SK-N-SH (cell line): ENCODE data around the gene ITGA6. TPM values are rescaled to one million over a fixed set of nuclear protein-coding genes. Genes with fewer than 3 reads are reported as not detected.

Experiments used
- CTCF ChIA-PET: fragments of 300-600, 350-600 bp; formaldehyde crosslinking; extraction: SDS; loops from one replicate; lab custom pipeline; 2021; lab: Yijun Ruan, JAX
- POLR2A ChIA-PET: fragments of 350-600 bp; sonication (Branson Sonifier 250); formaldehyde crosslinking; extraction: SDS; loops from one replicate; lab custom pipeline; 2020; ENCODE audit warnings: antibody characterized with exemption, inconsistent platforms; lab: Yijun Ruan, JAX
- DNase-seq: peaks from one replicate; pipeline ENCODE4 v3.0.0; 2012
- H2AFZ ChIP-seq: fragments of 200-600 bp; sonication (generic); 2 replicates; pipeline ENCODE4 v1.8.1; 2016; ENCODE audit warnings: antibody characterized with exemption, mild to moderate bottlenecking, low read depth
- H3F3A ChIP-seq: fragments of 200-600 bp; sonication (generic); replicated peaks from 2 replicates; pipeline ENCODE3; 2016; ENCODE audit warnings: antibody characterized with exemption, mild to moderate bottlenecking; ENCODE audit not compliant: insufficient read depth
- H3K27ac ChIP-seq, 2 experiments: fragments of 200-500 bp in 1 of 2; fragments of 200-600 bp in 1 of 2; sonication (Bioruptor generic) in 1 of 2; sonication (generic), shearing (Covaris generic) in 1 of 2; 2 replicates each; pipeline versions ENCODE4 v1.5.1 to v1.6.1; 2014 to 2016; ENCODE audit warnings: low read depth in 2 of 2, inconsistent platforms in 1 of 2, low read length in 1 of 2, mild to moderate bottlenecking in 1 of 2, mixed read lengths in 1 of 2
- H3K27me3 ChIP-seq: fragments of 200-600 bp; sonication (generic), shearing (Covaris generic); 2 replicates; pipeline ENCODE4 v1.6.1; 2016; ENCODE audit warnings: mixed run types; ENCODE audit not compliant: insufficient read depth
- H3K36me3 ChIP-seq, 2 experiments: fragments of 200-500 bp in 1 of 2; fragments of 200-600 bp in 1 of 2; sonication (Bioruptor generic) in 1 of 2; sonication (generic) in 1 of 2; replicated peaks in 1 of 2; 2 replicates each; pipeline versions ENCODE3 to v1.5.1; 2014 to 2016; ENCODE audit warnings: low read length in 1 of 2, mild to moderate bottlenecking in 1 of 2; ENCODE audit not compliant: insufficient read depth in 2 of 2, control insufficient read depth in 1 of 2
- H3K4me1 ChIP-seq, 2 experiments: fragments of 200-500 bp in 1 of 2; fragments of 200-600 bp in 1 of 2; sonication (Bioruptor generic) in 1 of 2; sonication (generic), shearing (Covaris generic) in 1 of 2; 2 replicates each; pipeline versions ENCODE4 v1.5.1 to v1.6.1; 2014 to 2016; ENCODE audit warnings: low read depth in 1 of 2, low read length in 1 of 2, mixed run types in 1 of 2; ENCODE audit not compliant: insufficient read depth in 2 of 2, control insufficient read depth in 1 of 2
- H3K4me2 ChIP-seq: fragments of 200-600 bp; sonication (generic), shearing (Covaris generic); 2 replicates; pipeline ENCODE4 v1.6.1; 2017; ENCODE audit warnings: mixed run types
- H3K4me3 ChIP-seq, 2 experiments: fragments of 200-500 bp in 1 of 2; fragments of 200-600 bp in 1 of 2; sonication (Bioruptor generic) in 1 of 2; sonication (generic), shearing (Covaris generic) in 1 of 2; 2 replicates each; pipeline versions ENCODE4 v1.5.1 to v1.8.1; 2014 to 2016; ENCODE audit warnings: low read depth in 2 of 2, inconsistent platforms in 1 of 2, low read length in 1 of 2, mild to moderate bottlenecking in 1 of 2, mixed read lengths in 1 of 2, moderate library complexity in 1 of 2
- H3K79me2 ChIP-seq: fragments of 200-600 bp; sonication (generic); 2 replicates; pipeline ENCODE4 v1.8.1; 2017; ENCODE audit warnings: mild to moderate bottlenecking; ENCODE audit not compliant: insufficient read depth
- H3K9ac ChIP-seq: fragments of 200-600 bp; sonication (generic); 2 replicates; pipeline ENCODE4 v1.6.1; 2017; ENCODE audit warnings: mixed run types
- H3K9me2 ChIP-seq: fragments of 200-600 bp; sonication (generic); 2 replicates; pipeline ENCODE4 v1.6.1; 2017; ENCODE audit warnings: mixed run types
- H3K9me3 ChIP-seq: fragments of 200-600 bp; sonication (generic); 2 replicates; pipeline ENCODE4 v1.6.1; 2017; ENCODE audit warnings: mixed run types, mild to moderate bottlenecking, moderate library complexity
- H4K20me1 ChIP-seq: fragments of 200-600 bp; sonication (generic); 2 replicates; pipeline ENCODE4 v1.6.1; 2017; ENCODE audit warnings: mild to moderate bottlenecking, mixed run types; ENCODE audit not compliant: insufficient read depth
- EP300 ChIP-seq, 2 experiments: IDR thresholded peaks; 2 replicates each; pipeline versions ENCODE4 v1.4.0 to v1.6.1; 2012; ENCODE audit warnings: borderline replicate concordance in 1 of 2, low read depth in 1 of 2, low read length in 1 of 2
- EZH2phosphoT487 ChIP-seq: fragments of 200-600 bp; sonication (generic); IDR thresholded peaks from 2 replicates; pipeline ENCODE4 v1.6.1; 2017; ENCODE audit warnings: low read depth, mixed run types, mild to moderate bottlenecking, antibody characterized with exemption, moderate library complexity, borderline replicate concordance
- FOXJ3 ChIP-seq: sonication (generic); formaldehyde crosslinking; IDR thresholded peaks from 2 replicates; pipeline ENCODE4 v1.5.1; 2020; ENCODE audit warnings: mild to moderate bottlenecking, missing genetic modification reagents
- FOXM1 ChIP-seq: IDR thresholded peaks from 2 replicates; pipeline ENCODE4 v1.4.0; 2012; ENCODE audit warnings: low read depth, mild to moderate bottlenecking
- MEF2A ChIP-seq: IDR thresholded peaks from 2 replicates; pipeline ENCODE4 v1.4.0; 2012; ENCODE audit warnings: low read depth, borderline replicate concordance
- MXI1 ChIP-seq: IDR thresholded peaks from 2 replicates; pipeline ENCODE4 v1.6.1; 2012; ENCODE audit warnings: mild to moderate bottlenecking, low read depth, low read length, improper control_type of control experiment
- NFIC ChIP-seq: IDR thresholded peaks from 2 replicates; pipeline ENCODE4 v1.4.0; 2012; ENCODE audit warnings: borderline replicate concordance
- NRF1 ChIP-seq: IDR thresholded peaks from 2 replicates; pipeline ENCODE4 v1.6.1; 2012; ENCODE audit warnings: low read depth, mild to moderate bottlenecking, low read length
- RAD21 ChIP-seq: IDR thresholded peaks from 2 replicates; pipeline ENCODE4 v1.6.1; 2012; ENCODE audit warnings: mild to moderate bottlenecking, low read length
- RFX5 ChIP-seq: IDR thresholded peaks from 2 replicates; pipeline ENCODE4 v1.6.1; 2012; ENCODE audit warnings: mild to moderate bottlenecking, improper control_type of control experiment, low read length
- RXRA ChIP-seq: IDR thresholded peaks from 2 replicates; pipeline ENCODE4 v1.4.0; 2012; ENCODE audit warnings: low read depth, mild to moderate bottlenecking, borderline replicate concordance
- SMC3 ChIP-seq: IDR thresholded peaks from 2 replicates; pipeline ENCODE4 v1.6.1; 2012; ENCODE audit warnings: low read depth, low read length, improper control_type of control experiment
- TCF12 ChIP-seq: IDR thresholded peaks from 2 replicates; pipeline ENCODE4 v1.4.0; 2012
- YY1 ChIP-seq: IDR thresholded peaks from 2 replicates; pipeline ENCODE4 v1.4.0; 2012; ENCODE audit warnings: low read depth, mild to moderate bottlenecking
- WGBS: methylation state at CpG from one replicate; pipeline ENCODE4 v1.1.6; 2017; ENCODE audit warnings: low lambda C conversion rate; 5-methylcytosine and 5-hydroxymethylcytosine counted together
- polyA plus RNA-seq, 3 experiments: library from polyadenylated mRNA; depleted of rRNA; stranded (reverse); fragments of >200 nt; gene quantifications; 2 replicates each; pipeline ENCODE4 v1.2.3, GENCODE V29; 2012
- TF ChIP-seq, protein P1 (sequence below): IDR thresholded peaks from 2 replicates; pipeline ENCODE4 v1.4.0; 2012; ENCODE audit warnings: low read depth, borderline replicate concordance
- TF ChIP-seq, protein P2 (sequence below): fragments of 150-350 bp; IDR thresholded peaks from 2 replicates; pipeline ENCODE4 v1.6.1; 2016; ENCODE audit warnings: mild to moderate bottlenecking, low read depth, low read length
- TF ChIP-seq, protein P3 (sequence below): IDR thresholded peaks from 2 replicates; pipeline ENCODE4 v1.4.0; 2012; ENCODE audit warnings: low read depth
- TF ChIP-seq, protein P4 (sequence below): fragments of 150-350 bp; IDR thresholded peaks from 2 replicates; pipeline ENCODE4 v1.6.1; 2017; ENCODE audit warnings: antibody characterized with exemption, low read length, low read depth, borderline replicate concordance
- TF ChIP-seq, protein P5 (sequence below): IDR thresholded peaks from 2 replicates; pipeline ENCODE4; 2012

The ITGA6 gene
- polyA plus RNA-seq, 1 of the 3 experiments (the other 2 are of a cell fraction) = 26.0 TPM

GRCh38 chr2:172446474-172447063 is 19.2 kb downstream of the ITGA6 start (continued):
- TF ChIP-seq, protein P1, sequence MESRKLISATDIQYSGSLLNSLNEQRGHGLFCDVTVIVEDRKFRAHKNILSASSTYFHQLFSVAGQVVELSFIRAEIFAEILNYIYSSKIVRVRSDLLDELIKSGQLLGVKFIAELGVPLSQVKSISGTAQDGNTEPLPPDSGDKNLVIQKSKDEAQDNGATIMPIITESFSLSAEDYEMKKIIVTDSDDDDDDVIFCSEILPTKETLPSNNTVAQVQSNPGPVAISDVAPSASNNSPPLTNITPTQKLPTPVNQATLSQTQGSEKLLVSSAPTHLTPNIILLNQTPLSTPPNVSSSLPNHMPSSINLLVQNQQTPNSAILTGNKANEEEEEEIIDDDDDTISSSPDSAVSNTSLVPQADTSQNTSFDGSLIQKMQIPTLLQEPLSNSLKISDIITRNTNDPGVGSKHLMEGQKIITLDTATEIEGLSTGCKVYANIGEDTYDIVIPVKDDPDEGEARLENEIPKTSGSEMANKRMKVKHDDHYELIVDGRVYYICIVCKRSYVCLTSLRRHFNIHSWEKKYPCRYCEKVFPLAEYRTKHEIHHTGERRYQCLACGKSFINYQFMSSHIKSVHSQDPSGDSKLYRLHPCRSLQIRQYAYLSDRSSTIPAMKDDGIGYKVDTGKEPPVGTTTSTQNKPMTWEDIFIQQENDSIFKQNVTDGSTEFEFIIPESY = no peak
- TF ChIP-seq, protein P2, sequence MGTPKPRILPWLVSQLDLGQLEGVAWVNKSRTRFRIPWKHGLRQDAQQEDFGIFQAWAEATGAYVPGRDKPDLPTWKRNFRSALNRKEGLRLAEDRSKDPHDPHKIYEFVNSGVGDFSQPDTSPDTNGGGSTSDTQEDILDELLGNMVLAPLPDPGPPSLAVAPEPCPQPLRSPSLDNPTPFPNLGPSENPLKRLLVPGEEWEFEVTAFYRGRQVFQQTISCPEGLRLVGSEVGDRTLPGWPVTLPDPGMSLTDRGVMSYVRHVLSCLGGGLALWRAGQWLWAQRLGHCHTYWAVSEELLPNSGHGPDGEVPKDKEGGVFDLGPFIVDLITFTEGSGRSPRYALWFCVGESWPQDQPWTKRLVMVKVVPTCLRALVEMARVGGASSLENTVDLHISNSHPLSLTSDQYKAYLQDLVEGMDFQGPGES = no peak
- no peak for TF ChIP-seq NRF1
- TF ChIP-seq YY1 = no peak
- TF ChIP-seq FOXM1 = no peak
- no peak for TF ChIP-seq MXI1
- no peak for TF ChIP-seq NFIC
- TF ChIP-seq, protein P3, sequence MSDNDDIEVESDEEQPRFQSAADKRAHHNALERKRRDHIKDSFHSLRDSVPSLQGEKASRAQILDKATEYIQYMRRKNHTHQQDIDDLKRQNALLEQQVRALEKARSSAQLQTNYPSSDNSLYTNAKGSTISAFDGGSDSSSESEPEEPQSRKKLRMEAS = no peak
- TF ChIP-seq MEF2A = no peak
- TF ChIP-seq EZH2phosphoT487 = no peak
- peak in 1 of 2 experiments; percentile 47; a peak in 1 of 4 replicates for TF ChIP-seq EP300 (IDR thresholded peaks at IDR 0.05; ENCODE audit: borderline replicate concordance in 1 of 2, low read depth in 1 of 2, low read length in 1 of 2)
- TF ChIP-seq RFX5 = no peak
- TF ChIP-seq, protein P4, sequence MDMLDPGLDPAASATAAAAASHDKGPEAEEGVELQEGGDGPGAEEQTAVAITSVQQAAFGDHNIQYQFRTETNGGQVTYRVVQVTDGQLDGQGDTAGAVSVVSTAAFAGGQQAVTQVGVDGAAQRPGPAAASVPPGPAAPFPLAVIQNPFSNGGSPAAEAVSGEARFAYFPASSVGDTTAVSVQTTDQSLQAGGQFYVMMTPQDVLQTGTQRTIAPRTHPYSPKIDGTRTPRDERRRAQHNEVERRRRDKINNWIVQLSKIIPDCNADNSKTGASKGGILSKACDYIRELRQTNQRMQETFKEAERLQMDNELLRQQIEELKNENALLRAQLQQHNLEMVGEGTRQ = no peak
- TF ChIP-seq FOXJ3 (CRISPR knock-in tag) = no peak
- TF ChIP-seq TCF12 = 0 out of 2 replicates have a peak, but pooled peaks have one; percentile 14

- no peak overlapping the region for H3K4me3 ChIP-seq
- no peak overlapping the region for H3K27ac ChIP-seq
- ChIA-PET POLR2A (no interaction called here), CTCF (interaction anchor here (1.5 to 4.6 kb wide), 4 partner anchors 9 to 275 kb away, joined by 3 to 34 read pairs (median 10); no protein-coding TSS in a partner anchor)
- H3K9me3 ChIP-seq = no peaks in the 10 kb centered on the region
- no peaks in the 10 kb centered on the region for H3K36me3 ChIP-seq
- no peak for DNase-seq
- H3F3A ChIP-seq = peaks cover 10% of the 10 kb centered on the region
- peaks cover 3 to 19% of the 10 kb centered on the region in 2 experiments; a peak in 3 of 4 replicates for H3K4me1 ChIP-seq
- H3K9me2 ChIP-seq = no peaks in the 10 kb centered on the region
- H3K9ac ChIP-seq = no peak overlapping the region
- WGBS = 89% methylated on average over 5 of the region's 5 CpGs
- H3K4me2 ChIP-seq = no peak overlapping the region
- peaks cover 98% of the 10 kb centered on the region for H3K79me2 ChIP-seq
- no peak overlapping the region for H2AFZ ChIP-seq
- H3K27me3 ChIP-seq = no peaks in the 10 kb centered on the region
- H4K20me1 ChIP-seq = no peaks in the 10 kb centered on the region
- TF ChIP-seq, protein P2 = no peak
- TF ChIP-seq YY1 (no peak), RFX5 (no peak), SMC3 (no peak), RAD21 (no peak), RXRA (no peak), MXI1 (no peak)
- TF ChIP-seq, protein P1 = no peak
- TF ChIP-seq, protein P4 = no peak
- TF ChIP-seq, protein P5, sequence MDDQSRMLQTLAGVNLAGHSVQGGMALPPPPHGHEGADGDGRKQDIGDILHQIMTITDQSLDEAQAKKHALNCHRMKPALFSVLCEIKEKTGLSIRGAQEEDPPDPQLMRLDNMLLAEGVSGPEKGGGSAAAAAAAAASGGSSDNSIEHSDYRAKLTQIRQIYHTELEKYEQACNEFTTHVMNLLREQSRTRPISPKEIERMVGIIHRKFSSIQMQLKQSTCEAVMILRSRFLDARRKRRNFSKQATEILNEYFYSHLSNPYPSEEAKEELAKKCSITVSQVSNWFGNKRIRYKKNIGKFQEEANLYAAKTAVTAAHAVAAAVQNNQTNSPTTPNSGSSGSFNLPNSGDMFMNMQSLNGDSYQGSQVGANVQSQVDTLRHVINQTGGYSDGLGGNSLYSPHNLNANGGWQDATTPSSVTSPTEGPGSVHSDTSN = no peak
Measured at GRCh38 chr2:172447811-172448493, 20.6 kb downstream of the ITGA6 start.
